Measurements from ENCODE around the gene GMPS.
"Not testable (repeated sequence)": the region's sequence is repeated elsewhere in the genome, so short reads cannot be mapped to it uniquely, and the experiment has no call there.

GMPS gene

DNA sequence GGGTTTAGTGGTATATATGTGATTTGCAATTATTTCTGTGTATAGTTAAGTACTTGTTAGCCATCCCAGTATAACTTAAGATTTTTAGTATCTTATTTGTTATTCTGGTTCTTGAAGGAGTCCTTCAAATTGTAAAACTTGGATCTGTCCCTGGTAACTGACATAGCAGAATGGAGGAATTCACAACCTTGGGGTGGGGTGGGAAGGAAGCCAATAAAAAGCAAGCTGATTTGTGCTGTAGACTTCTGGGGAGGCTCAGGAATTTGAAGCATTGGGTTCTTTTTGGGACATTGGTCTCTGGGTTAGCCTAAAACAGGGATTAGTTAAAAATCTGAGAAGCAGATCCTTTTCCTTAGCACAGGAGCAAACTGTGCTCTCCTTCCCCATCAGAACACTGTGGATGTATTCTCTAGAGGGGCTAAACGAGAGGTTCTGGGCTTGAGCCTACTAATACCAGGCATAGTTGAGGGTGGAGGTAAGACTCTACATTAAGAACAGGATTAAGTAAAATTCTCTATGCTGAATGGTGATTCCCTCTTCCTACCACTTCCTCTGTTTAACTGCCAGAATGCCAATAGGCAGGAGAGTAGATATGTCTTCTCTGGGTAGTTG is 42.2 kb downstream of the GMPS start:
- no peak for DNase-seq
- in situ Hi-C loops (cut with HindIII; ENCODE audit: low pct_ligation_motif_present, low pct_unique_long_range_greater_than_20kb, low sequenced_read_pairs), result no loop called here

- in situ Hi-C loops (cut with HindIII; ENCODE audit: low pct_ligation_motif_present, low pct_unique_long_range_greater_than_20kb, low sequenced_read_pairs), result no loop called here
- no peak for DNase-seq
These were observed 47.3 kb downstream of the GMPS start for GRCh38 chr3:155917781-155918180.

DNA sequence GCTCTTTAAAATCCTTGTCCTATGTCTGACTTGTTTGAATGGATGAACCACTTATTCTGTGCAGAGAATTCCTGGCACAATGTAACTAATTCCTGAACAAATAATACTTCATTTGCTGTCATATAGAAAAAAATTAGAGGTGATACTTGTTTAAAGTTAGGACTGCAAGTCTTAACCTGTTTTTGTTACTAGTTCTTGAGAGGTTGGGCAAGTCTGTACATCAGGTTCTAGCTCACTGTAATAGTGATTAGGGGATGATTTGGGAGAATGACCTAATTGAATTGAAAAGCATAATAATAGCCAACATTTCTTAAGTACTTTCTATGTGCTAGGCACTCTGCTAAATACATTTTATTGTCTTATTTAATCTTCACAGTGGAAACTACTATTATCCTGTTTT is 49.3 kb downstream of the GMPS start:
- in situ Hi-C loops (cut with HindIII; ENCODE audit: low pct_ligation_motif_present, low pct_unique_long_range_greater_than_20kb, low sequenced_read_pairs), result no loop called here
- DNase-seq, result no peak

DNA sequence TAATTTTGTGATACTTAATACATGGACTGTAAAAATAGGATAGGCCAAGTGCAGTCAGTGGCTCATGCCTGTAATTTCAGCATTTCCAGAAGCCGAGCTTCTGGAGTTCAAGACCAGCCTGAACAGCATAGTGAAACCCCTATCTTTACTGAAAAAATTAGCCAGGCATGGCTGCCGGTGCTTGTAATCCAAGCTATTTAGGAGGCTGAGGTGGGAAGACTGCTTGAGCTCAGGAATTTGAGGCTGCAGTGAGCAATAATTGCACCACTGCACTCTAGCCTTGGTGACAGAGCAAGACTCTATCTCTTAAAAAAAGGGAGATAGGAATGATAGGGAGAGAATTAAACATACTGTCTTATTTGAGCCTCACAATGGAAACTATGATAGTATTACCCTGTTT is 51.0 kb downstream of the GMPS start:
- no peak for DNase-seq
- in situ Hi-C loops (cut with HindIII; ENCODE audit: low pct_ligation_motif_present, low pct_unique_long_range_greater_than_20kb, low sequenced_read_pairs), result no loop called here

DNA sequence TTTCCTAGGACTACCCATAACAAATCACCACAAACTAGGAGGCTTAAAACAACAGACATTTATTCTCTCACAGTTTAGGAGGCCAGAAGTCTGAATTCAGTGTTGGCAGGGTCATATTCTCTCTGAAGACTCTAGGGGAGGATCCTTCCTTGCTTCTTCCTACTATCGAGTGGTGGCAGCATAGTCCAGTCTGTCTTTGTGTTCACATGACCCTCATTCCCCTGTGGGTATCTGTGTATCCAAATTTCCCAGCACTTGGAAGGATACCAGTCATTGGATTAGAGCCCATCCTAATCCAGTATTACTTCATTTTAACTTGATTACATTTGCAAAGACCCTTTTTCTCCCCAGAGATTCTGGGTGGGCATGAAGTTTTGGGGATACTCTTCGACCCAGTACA is 63.8 kb downstream of the GMPS start:
- no peak for DNase-seq
- in situ Hi-C loops (cut with HindIII; ENCODE audit: low pct_ligation_motif_present, low pct_unique_long_range_greater_than_20kb, low sequenced_read_pairs), result no loop called here

- in situ Hi-C loops (cut with HindIII; ENCODE audit: low pct_ligation_motif_present, low pct_unique_long_range_greater_than_20kb, low sequenced_read_pairs), result no loop called here
- no peak for DNase-seq
These were observed 68.0 kb downstream of the GMPS start for GRCh38 chr3:155938409-155938808.

DNA sequence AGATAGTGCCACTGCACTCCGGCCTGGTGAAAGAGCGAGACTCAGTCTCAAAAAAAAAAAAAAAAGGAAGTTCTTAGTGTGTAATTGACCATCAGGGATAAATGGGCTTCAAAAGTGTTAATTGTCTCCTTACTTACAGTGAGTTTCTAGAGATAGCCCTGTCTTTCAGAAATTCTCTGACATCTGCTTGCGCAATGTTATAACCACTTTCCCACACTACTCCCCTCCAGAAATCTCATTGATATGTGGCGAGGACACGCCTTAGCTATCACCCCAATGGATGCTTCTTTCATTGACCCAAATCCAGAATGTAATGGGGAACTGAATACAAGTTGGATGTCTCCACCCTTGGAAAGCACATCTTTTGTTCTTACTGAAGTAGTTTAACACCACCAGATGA is 70.9 kb downstream of the GMPS start:
- in situ Hi-C loops (cut with HindIII; ENCODE audit: low pct_ligation_motif_present, low pct_unique_long_range_greater_than_20kb, low sequenced_read_pairs), result no loop called here
- DNase-seq, result no peak

DNA sequence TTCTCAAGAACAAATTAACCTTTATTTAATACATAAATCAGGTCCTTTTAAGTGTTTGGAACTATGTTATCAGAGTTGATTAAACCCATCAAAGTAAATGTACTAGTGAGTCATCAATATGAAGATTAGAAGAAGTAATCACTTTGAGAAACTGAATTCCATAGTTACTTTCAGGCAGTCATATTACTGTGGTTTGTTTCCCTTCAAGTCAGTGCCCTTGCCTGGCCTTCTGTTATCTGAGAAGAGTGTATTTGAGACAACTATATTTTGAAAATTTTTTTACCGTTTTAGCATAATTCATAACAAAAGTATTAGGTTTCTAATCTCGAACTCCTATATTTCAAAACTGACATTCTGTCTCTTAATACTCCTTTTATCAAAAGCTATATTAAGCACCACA is 73.6 kb downstream of the GMPS start:
- in situ Hi-C loops (cut with HindIII; ENCODE audit: low pct_ligation_motif_present, low pct_unique_long_range_greater_than_20kb, low sequenced_read_pairs), result no loop called here
- no peak for DNase-seq

- in situ Hi-C loops (cut with HindIII; ENCODE audit: low pct_ligation_motif_present, low pct_unique_long_range_greater_than_20kb, low sequenced_read_pairs), result no loop called here
- DNase-seq, result peak; percentile 57
These were observed 75.7 kb downstream of the GMPS start for GRCh38 chr3:155946178-155946577.

DNA sequence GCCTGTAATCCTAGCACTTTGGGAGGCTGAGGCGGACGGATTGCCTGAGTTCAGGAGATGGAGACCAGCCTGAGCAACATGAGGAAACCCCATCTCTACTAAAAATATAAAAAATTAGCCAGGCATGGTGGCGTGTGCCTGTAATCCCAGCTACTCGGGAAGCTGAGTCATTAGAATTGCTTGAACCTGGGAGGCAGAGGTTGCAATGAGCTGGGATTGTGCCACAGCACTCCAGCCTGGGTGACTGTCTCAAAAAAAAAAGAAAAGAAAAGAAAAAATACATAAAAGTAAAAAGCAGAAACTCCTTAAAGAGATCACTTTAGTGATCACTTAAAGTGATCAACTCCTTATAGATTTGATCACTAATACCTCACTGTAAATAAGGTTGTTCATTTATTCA is 78.0 kb downstream of the GMPS start:
- DNase-seq, result no peak
- in situ Hi-C loops (cut with HindIII; ENCODE audit: low pct_ligation_motif_present, low pct_unique_long_range_greater_than_20kb, low sequenced_read_pairs), result no loop called here

DNA sequence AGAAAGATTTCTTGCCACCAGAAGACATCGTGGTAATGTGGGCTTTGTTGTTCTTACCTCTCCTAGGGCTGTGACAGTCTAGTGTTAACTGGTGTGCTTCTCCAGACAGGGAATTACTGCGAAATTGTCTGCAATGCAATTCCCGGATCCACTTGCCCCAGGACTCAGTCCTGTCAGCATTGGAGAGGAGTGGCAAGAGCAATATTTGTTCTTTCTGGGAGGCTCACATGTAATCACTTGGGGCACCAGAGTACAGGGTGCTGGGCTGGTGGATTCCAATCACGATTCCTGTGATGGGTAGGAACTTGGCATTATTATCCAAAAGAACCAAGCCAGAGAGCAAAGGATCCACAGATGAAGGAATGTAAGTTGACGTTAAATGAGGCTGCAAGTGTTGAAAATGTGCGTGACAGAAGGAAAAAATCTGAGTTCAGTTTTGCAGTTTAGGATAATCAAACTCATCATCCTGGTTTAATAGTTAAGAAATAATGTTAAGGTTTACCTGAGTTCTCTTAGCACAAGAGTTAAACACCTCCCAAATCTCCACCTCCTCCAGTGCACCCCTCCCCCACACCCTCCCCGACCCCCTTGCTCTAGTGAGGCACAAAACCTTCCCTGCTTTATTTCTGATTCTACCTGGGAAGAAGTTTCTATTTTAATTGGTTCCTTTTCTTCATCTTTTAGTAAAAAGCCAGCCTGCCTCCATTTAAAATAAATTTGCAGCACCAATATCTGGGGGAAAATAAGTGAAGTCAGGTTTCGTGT is 79.2 kb downstream of the GMPS start:
- no peak for DNase-seq
- in situ Hi-C loops (cut with HindIII; ENCODE audit: low pct_ligation_motif_present, low pct_unique_long_range_greater_than_20kb, low sequenced_read_pairs), result no loop called here

DNA sequence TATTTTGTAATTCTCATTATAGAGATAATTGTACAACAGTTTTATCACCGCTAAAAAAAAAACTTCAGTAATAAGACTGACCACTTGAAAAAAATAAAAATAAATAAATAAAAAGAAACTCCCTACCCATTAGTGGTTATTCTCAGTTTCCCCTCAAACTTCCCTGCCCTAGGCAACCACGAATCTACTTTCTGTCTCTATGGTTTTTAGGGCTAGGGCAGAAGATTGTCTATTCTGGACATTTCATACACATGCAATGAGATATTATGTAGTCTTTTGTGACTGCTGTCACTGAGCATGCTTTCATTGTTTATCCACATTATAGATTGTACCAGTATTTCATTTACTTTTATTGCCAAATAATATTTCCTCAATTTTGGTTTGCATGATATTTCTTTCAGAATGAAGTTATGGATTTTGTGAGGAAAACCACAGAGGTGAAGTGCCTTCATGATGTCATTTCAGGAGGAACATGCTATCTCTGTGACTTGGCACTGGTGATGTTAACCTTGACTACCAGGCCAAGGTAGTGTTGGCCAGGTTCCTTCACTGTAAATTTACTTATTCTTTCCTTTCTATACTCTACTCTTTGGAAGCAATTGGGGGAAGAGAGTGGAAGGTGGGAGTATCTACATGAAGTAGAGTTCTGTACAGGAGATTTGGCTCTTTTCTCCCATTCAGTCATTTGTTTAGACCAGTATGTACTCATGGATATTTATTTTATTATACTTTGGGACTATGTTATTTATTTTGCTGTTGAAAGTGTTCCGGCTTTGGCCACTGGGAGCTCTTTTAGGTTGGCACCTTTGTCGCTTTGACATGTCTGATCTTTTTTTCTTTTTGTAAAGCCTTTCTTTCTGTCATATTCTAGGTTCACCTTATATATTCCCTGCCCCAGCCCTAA is 86.3 kb downstream of the GMPS start:
- in situ Hi-C loops (cut with HindIII; ENCODE audit: low pct_ligation_motif_present, low pct_unique_long_range_greater_than_20kb, low sequenced_read_pairs), result no loop called here
- no peak for DNase-seq

DNA sequence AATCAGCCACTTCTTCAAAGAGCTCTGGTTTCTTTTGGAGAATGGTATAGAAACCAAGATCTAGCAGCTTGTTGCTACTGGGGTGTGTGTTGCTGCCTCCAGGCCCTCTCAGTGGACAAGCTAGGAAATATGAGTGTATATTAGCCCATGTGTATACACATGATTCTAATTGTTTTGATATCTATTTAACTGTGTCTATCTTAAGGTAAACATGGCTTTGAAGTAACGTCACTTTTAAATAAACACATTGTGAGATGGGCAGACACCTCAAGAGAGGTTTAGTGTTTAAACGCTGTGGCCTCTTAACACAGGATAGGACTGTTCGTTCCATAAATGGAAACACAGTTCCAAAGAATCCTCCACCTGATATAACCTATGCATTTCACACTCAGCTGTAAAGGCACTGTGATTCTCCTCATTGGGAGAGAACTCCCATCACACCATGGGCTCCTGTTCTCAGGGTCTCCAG is 87.0 kb downstream of the GMPS start:
- no peak for DNase-seq
- in situ Hi-C loops (cut with HindIII; ENCODE audit: low pct_ligation_motif_present, low pct_unique_long_range_greater_than_20kb, low sequenced_read_pairs), result no loop called here

DNA sequence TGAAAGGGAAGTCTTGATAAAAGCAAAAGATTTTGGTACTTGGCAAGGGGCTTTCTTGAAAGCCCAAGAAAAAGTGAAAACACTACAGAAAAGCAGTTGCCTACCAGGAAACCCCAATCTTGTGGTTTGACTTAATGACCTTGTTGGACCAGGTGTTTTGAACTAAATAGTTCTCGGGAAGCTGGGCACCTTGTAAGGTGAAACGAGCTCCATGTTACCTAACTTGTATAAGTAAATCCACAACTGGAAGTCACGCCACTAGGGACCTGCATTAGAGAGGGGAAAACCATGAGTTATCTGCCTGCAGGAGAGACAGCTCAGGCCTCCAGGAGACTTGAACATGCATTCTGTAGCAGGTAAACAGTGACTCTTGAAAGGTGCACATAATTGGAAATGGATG is 88.2 kb downstream of the GMPS start:
- DNase-seq, result no peak
- in situ Hi-C loops (cut with HindIII; ENCODE audit: low pct_ligation_motif_present, low pct_unique_long_range_greater_than_20kb, low sequenced_read_pairs), result no loop called here

GRCh38 chr3:155960060-155960459 is 89.6 kb downstream of the GMPS start:
- no peak for DNase-seq
- in situ Hi-C loops (cut with HindIII; ENCODE audit: low pct_ligation_motif_present, low pct_unique_long_range_greater_than_20kb, low sequenced_read_pairs), result no loop called here

DNA sequence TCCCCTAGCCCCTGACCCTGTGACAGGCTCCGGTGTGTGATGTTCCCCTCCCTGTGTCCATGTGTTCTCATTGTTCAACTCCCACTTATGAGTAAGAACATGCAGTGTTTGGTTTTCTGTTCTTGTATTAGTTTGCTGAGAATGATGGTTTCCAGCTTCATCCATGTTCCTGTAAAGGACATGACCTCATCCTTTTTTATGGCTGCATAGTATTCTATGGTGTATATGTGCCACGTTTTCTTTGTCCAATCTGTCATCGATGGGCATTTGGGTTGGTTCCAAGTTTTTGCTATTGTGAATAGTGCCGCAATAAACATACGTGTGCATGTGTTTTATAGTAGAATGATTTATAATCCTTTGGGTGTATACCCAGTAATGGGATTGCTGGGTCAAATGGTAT is 90.6 kb downstream of the GMPS start:
- DNase-seq; in situ Hi-C loops (cut with HindIII; ENCODE audit: low pct_ligation_motif_present, low pct_unique_long_range_greater_than_20kb, low sequenced_read_pairs): not testable (repeated sequence)

- no peak for DNase-seq
- in situ Hi-C loops (cut with HindIII; ENCODE audit: low pct_ligation_motif_present, low pct_unique_long_range_greater_than_20kb, low sequenced_read_pairs), result no loop called here
These were observed 93.1 kb downstream of the GMPS start for GRCh38 chr3:155963570-155963969.

DNA sequence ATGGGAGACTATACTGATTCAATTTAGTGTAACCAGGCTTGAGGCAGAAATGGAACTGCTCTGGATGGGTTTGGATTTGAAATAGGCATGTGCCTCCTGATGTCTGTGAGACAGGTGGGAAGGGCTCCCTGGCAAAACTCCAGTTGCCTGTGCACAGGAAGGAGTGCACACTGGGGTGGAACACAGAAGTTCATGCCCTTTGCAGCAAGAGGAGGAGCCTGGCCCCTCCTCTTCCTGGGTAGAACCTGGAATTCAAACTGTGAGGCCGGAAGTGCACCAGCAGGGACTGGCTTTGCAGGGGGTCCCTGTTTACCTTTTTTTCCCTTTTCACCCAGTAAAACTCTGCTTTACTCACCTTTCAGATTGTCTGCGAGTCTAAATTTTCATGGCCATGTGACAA is 99.9 kb downstream of the GMPS start:
- in situ Hi-C loops (cut with HindIII; ENCODE audit: low pct_ligation_motif_present, low pct_unique_long_range_greater_than_20kb, low sequenced_read_pairs), result no loop called here
- no peak for DNase-seq

- no peak for DNase-seq
- in situ Hi-C loops (cut with HindIII; ENCODE audit: low pct_ligation_motif_present, low pct_unique_long_range_greater_than_20kb, low sequenced_read_pairs), result no loop called here
These were observed 102.6 kb downstream of the GMPS start for GRCh38 chr3:155972885-155973584.

Measured in ACHN (cell line).